Measurements from ENCODE around the gene TTC7B.

Gene TTC7B

GRCh38 chr14:90739318-90740068, 76.7 kb downstream of the TTC7B start:
- peak; percentile 49 to 72 for DNase-seq

DNA sequence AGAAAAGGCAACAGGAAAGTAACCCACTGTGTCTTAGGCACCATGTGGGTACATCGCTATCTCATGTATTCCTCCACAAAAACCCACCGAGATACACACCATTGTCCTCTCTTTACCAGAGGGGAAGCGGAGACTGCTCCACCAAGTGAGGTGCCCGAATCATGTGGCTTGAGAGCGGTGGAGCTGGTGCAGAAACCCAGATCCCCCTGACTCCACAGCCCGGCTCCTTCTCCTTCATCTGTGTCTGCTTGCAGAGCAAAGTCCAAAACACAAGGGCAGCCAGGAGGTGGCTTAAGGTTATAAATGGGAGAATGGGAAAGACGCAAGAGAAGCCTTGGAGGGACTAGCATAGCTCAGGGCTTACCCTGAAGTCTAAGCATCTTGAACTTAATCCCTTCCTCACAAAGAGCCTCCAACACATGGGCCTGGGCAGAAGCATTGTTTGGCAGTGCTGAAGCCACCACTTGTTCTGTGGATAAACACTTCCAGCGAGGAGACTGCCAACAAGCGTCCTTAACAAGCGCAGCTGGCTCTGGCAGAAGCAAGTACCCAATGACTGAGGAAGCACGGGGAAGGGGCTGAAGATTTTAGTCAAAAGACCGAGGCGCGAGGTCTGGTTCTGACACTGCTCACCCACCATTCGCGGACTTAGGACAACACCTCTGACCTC, 83.0 kb downstream of the TTC7B start:
- peak; percentile 37 to 80 for DNase-seq

- DNase-seq, result no peak
Observed at GRCh38 chr14:90732718-90733117, 83.5 kb downstream of the TTC7B start.

GRCh38 chr14:90732139-90732538, 84.1 kb downstream of the TTC7B start:
- DNase-seq, result no peak

- no peak for DNase-seq
Observed at GRCh38 chr14:90731487-90731886, 84.7 kb downstream of the TTC7B start.

DNA sequence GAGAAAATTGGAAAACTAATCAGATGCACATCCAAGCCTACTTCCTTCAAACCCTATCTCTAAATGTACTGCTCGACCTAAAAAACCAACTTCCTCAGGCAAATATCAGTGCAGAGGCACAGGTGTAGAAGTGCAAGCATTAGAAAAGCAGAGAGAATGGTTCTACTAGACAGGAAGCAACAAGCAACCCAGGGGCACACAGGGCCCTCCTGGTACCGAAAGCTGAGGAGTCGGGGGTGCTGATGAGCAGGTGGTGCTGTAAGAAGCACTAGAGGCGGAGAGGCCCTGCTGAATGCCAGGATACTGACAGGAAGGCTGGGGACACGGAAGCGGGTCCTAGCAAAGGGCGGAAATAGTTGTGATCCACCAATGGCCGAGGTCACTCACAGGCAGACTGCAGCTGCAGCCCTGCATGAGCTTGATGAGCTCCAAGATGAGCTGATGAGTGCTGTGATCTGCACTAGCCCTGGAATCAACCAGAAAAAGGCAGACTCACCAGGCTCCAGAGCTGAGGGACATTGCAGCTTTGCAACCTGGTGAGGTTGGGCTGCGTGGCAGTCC, 85.9 kb downstream of the TTC7B start:
- DNase-seq, result no peak

DNA sequence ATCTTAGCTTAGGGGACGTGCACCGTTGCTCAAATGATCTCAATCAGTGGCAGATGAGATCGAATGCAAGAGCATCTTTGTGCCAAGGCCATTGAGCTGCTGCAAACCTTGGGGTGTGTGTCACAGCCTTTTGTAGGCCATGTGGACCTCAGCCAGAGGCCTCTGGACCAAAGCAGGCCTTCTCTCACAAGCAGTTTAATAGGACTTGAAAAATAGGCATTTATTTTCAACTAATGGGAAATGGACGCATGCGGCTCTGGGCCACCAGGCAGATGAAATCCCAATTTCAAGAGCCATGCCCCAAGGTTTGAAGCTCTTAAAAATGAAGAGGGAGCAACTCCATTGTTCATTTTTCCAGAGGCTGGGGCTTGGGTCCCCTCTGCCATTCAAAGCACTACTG, 87.3 kb downstream of the TTC7B start:
- DNase-seq, result peak in 1 of 2 experiments; percentile 12

DNA sequence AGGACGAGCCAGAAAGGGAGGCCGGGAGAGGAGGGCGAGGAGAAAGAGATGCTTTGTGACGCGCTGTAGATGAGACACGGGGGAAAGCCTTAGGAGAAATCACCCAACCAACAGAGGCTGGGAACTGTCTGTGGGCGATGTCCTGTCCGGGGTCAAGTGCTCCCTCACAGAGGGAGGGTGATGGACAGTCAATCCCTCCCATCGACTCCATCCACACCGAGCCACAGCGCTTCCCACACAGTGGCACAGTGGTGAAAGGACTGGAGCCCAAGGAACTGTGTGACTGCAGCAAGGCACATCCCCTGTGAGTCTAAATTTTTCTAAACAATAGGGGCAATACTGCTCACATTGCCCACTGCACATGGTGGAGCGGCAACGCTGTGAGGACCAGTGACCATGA, 89.1 kb downstream of the TTC7B start:
- DNase-seq, result no peak

GRCh38 chr14:90726656-90727055, 89.6 kb downstream of the TTC7B start:
- DNase-seq, result peak; percentile 19 to 57

- DNase-seq, result no peak
Observed at GRCh38 chr14:90724866-90725265, 91.4 kb downstream of the TTC7B start.

- no peak for DNase-seq
Observed at GRCh38 chr14:90722590-90722989, 93.6 kb downstream of the TTC7B start.

- no peak for DNase-seq
Observed at GRCh38 chr14:90721619-90722305, 94.5 kb downstream of the TTC7B start.

- DNase-seq, result no peak
Observed at GRCh38 chr14:90720832-90721231, 95.4 kb downstream of the TTC7B start.

DNA sequence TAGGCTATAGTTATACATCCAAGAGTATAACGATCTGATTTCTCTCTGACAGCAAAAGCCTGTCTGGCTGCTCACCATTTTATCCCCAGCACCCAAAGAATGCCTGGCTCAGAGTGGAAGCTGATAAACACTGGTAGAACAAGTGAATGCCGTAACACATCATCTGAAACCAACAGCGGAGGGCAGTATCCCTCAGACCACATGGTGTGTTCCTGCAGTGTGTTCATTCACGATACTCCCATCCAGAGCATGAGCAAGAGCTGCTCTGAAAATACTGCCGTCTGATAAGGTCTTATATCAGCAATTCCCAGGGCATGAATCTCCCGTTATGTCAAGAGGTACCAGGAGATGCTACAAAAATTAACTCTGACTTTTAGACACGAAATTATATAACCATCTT, 95.9 kb downstream of the TTC7B start:
- no peak for DNase-seq

- no peak for DNase-seq
Observed at GRCh38 chr14:90717916-90718315, 98.3 kb downstream of the TTC7B start.

DNA sequence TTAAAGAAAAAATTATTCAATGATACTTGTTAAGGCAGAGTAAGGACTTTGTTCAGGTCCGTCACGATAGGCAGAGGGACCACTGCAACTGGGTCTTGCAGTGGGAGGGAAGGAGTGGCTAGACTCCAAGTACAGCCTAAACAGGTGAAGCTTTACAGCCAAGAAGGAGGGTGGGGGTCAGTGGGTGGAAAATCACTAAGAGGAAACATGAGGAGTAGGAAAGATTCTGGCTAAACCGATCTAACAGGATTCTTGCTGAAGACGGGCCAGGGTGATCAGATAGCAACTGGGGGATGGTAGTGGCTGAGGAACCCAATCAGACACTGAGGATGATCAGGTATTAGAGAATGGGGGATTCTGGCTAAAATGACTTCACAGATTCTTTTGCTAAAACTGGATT, 100.2 kb downstream of the TTC7B start:
- DNase-seq, result no peak

- DNase-seq, result no peak
Observed at GRCh38 chr14:90715495-90715894, 100.7 kb downstream of the TTC7B start.

DNA sequence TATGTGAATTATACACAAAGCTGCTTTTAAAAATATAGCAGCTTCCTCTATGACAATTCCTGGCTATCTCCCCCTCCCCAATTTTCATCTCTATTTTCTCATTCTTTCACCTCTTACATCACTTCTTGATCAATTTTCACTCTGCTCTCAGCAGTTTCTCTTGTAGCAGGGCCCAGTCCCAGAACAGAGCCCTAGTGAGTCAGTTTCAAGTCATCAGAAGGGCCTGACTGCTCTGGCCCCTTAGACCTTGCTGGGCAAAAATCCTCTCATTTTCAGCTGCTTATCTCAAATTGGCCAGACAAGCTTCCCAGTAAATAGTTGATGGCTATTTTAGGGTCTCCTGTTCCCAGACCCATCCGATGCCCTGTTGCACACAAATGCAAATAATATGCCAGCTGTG, 101.4 kb downstream of the TTC7B start:
- DNase-seq, result no peak

- no peak for DNase-seq
Observed at GRCh38 chr14:90704738-90705392, 111.4 kb downstream of the TTC7B start.

GRCh38 chr14:90703841-90704737, 112.1 kb downstream of the TTC7B start:
- DNase-seq, result peak; percentile 15 to 82

DNA sequence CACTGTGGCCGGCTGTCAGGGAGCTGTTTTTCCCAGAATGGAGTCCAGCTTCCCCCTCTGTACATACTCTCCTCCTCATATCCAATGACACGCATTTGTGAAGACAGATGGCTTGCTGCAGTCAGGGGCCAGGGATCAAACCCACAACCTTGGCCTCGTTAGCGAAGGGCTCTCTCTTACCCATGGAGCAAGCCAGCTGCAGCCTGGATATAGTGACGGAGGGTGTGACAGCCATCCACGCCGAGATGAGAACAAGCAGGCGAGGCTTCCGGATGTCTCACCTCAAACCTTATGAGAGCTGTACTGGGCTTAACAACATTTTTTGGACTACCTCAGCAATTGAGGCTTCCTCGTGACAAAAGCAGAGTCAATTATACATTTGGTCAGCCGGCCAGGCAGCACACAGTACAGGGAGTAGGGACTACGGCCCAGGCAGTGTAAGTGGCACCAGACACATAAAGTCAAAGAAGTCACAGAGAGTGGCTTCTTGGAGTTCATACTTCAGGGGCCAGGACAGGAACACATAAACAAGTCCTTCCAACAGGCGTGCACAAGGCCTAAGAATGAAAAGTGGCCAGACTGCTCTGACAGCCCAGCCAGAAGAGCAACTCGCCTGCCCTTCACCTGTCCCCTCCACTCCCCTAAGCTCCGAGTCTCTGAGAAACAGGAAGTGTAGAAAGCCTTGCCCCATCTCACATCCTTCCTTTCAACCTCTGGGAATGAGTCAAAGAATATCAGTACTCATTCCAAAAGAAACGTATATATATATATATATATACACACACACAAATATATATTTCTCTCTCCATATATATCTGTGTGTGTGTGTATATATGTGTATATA, 115.1 kb downstream of the TTC7B start:
- peak in 1 of 2 experiments; percentile 43 for DNase-seq

Measured in NCI-H446 (cell line).